PC-9 (cell line): ENCODE measurements around the gene EPSTI1.

Experiments used
- CTCF ChIP-seq: fragments of 200-600 bp; sonication (generic); conservative IDR thresholded peaks from 2 replicates; pipeline ENCODE4 v1.6.1; 2017; ENCODE audit warnings: mixed run types, antibody characterized with exemption, mild to moderate bottlenecking, moderate library complexity
- EZH2 ChIP-seq: fragments of 200-600 bp; sonication (generic); IDR thresholded peaks from 2 replicates; pipeline ENCODE4 v1.8.0; 2017; ENCODE audit warnings: antibody characterized with exemption, low read depth

- TF ChIP-seq CTCF (no peak; the same call in 1 of the 2 replicates), EZH2 (no peak)
Observed at GRCh38 chr13:43023289-43023963, 31.4 kb upstream of the EPSTI1 start, which contains the start of gene DNAJC15.
